ENCODE measurements around the gene RASA3.

DNA sequence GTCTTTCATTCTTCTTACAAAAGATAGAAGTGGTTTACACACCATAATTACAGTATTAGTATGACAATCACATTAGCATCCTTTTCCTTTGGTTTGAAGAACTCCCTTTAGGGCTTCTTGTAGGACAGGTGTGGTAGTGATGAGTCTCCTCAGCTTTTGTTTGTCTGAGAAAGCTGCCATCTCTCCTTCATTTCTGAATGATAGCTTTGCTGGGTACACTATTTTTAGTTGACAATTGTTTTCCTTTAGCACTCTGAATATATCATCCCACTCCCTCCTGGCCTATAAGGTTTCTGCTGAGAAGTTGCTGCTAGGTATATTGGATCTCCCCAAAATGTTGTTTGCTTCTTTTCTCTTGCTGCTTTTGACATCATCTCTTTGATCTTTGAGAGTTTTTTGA is 39.3 kb downstream of the RASA3 start:
- TF ChIP-seq, protein P1, sequence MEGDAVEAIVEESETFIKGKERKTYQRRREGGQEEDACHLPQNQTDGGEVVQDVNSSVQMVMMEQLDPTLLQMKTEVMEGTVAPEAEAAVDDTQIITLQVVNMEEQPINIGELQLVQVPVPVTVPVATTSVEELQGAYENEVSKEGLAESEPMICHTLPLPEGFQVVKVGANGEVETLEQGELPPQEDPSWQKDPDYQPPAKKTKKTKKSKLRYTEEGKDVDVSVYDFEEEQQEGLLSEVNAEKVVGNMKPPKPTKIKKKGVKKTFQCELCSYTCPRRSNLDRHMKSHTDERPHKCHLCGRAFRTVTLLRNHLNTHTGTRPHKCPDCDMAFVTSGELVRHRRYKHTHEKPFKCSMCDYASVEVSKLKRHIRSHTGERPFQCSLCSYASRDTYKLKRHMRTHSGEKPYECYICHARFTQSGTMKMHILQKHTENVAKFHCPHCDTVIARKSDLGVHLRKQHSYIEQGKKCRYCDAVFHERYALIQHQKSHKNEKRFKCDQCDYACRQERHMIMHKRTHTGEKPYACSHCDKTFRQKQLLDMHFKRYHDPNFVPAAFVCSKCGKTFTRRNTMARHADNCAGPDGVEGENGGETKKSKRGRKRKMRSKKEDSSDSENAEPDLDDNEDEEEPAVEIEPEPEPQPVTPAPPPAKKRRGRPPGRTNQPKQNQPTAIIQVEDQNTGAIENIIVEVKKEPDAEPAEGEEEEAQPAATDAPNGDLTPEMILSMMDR (conservative IDR thresholded peaks at IDR 0.05; ENCODE audit: low read length): no peak
- TF ChIP-seq EZH2phosphoT487 (IDR thresholded peaks at IDR 0.05; ENCODE audit: borderline replicate concordance): no peak
